NAMALWA (cell line): Measurements from ENCODE around the gene EBF3.

Experiments used
- DNase-seq: peaks from one replicate; pipeline ENCODE4 v3.0.0-alpha.2; 2015; ENCODE audit warnings: low spot score

EBF3 gene

DNA sequence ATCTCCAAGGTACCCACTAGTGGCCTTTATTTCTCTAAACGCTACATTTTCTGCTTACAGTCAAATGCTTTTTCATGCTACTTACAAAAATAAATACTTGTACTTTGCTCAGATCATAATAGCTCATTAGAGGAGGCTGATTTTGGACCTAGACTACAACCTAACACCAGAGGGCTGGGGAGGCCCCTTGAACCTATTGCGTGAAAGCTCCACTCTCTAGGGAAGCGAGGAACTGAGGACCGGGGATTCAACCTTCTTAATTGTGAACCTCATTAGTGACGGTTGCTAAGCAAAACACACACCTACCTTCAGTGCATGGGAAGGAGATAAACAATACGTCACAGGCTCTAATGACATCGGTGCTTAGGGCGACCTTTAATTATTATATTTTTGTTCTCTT lies 92.1 kb downstream of the EBF3 start:
- DNase-seq: no peak

DNA sequence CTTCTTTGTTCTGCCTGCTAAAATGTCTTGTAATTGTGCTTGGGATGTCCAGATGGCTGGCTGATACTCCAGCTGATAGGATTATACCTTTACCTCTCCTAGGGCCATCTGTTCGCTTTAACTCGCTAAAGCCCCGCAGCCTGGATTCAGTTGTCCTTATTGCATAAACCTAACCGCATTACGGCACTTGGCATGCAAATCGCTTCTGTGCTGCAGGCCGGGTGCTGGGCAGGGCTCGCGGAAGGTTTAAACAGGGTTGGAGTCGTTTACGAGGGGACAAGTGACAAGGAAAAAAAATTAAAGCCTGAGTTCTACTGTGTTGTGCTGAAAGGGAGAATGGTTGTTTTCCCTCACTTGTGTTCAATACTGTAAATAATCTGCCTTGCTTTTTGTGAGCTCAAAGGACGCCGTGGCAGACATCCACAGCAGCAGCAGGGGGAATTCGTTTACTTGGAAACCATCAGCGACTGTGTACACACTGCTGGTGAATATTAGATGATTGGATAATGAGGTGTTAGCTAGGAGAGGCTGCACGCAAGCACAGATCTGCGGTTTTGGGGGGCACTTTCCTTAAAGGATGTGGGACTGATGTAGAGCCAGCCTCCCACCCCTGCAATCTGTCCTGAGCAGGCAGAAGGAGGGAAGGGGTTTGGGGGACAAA lies 93.0 kb downstream of the EBF3 start:
- DNase-seq: no peak

DNA sequence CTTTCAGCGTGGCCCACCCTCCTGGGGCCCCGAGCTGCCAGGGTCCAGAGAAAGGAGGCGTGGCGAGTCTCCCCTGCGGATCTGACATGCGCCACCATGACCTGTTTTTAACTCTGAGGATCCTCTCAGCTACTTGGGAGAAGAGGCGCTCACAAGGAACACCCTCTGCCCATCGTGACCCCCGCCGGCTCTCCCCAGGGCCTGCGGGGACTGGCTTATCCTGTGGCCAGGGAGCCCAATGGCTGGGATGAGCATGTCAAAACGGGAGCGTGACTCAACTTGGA lies 93.7 kb downstream of the EBF3 start:
- no peak for DNase-seq

DNA sequence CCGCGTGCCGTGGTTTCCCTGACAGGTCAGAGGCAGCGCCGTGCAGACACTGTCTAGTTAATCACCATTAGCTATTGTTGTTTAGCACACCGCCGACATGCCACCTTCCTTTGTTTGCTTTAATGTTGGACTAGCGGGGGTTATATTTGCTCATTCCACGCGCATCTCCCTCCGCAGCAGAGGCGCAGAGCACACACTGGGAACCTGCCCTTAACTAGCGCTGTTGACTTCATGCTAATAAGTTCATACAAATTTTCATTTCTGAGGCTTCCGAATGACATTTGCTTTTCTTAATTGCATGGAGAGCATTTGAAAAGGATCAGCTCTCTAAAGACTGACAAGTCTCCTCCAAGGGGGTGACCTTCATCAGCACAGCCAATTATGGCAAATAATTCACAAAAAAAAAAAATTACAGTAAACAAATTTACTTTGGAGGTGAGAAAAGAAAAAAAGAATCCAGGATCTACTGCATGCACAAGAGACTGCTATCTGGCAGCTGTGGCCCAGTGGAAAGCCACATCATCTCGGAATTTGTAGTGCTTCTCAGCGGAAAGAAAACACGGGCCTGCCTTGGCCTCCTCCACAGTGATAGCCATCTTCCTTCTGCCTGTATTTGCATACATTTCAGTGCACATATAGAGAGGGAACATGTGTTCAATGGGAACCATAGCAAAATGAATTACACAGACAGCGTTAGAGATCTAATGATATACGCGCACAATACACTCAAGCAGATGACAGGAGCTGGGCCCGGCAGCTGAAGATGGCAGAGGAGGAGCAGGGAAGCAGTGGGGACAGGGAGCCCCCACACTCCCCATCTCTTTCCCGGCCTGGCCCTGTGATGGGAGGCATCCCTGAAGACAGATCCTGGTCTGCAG lies 94.2 kb downstream of the EBF3 start:
- DNase-seq: no peak

DNA sequence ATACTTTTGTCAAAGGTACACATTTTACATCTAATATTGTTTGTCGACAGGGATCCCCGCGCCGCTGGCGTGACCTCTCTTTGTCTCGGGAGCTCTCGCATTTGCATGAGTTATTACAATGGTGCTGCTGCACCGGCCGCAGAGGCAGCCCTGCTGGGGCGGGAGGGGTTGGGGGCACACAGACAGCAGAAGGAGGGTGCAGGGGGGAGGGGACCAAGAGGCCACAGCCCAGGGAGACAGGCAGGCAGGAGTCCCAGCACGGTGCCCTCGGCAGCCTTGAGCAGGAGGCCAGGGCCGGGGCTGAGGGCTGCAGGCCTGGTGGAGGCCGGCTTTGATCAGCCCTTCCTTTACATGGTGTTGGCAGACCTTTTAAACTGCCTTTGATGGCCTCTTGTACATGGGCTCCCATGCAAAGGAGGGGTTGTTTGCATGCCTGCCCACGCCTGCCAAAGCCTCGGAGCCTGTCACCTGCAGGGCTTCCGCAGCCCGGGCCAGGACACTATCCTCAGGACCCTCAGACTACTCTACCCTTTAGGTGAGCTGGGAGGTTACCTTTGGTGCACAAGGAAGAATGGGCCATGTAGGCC lies 95.5 kb downstream of the EBF3 start:
- DNase-seq: no peak

DNA sequence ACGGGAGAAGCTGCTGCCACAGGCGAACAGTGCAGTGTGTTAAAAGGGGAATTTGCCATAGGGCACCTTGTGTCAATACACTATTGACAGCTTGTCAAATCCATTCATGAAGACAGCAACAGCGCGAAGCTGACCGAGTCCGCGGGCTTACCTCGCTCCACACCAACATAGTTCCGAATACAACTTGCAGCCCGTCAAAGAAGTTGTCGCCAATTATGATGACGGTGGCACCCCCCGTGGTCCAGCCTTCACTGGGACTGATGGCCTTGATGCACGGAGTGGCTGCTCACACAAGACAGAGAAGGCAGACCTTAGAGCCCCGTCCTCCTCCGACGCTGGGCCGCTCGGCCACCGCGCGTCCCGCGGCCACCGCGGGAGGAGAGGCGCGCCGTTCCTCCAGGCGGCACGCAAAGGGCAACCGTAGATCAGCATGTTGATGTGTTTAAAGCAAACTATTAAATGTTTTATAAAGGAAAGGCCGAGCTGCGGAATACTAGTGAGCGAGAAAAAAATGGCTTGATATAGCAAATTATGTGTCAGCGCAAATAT lies 96.4 kb downstream of the EBF3 start:
- DNase-seq: no peak

DNA sequence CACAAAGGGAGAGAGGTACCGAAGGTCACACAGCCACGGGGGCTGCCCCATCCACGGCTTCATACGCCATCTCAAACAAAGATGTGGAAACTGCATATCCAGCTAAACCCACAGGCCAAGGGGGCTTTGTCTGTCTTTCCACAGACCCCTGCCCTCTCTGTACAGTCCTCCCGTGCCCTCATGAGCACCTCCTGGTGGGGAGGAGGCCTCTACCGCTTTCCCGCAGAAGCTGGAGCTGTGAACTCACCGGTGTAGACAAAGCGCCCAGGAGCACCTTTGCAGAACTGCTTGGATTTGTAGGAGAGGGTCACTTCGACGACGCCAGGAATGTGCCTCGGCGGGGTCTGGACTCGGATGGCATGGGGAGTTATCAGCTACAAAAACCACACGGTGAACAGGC lies 97.2 kb downstream of the EBF3 start:
- DNase-seq: no peak

DNA sequence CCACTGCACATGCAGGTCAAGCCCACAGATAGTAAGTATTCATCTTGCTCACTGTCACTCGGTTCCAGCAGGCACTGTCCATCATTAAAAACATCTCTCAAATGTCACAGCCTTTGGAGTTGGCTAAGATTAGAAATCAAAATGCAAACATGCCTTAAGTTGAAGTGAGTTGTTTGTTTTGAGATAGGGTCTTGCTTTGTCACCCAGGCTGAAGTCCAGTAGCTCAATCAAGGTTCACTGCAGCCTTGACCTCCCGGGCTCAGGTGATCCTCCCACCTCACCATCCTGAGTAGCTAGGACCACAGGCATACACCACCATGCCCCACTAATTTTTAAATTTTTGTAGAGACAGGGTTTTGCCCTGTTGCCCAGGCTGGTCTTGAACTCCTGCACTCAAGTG lies 98.1 kb downstream of the EBF3 start:
- DNase-seq: no peak

DNA sequence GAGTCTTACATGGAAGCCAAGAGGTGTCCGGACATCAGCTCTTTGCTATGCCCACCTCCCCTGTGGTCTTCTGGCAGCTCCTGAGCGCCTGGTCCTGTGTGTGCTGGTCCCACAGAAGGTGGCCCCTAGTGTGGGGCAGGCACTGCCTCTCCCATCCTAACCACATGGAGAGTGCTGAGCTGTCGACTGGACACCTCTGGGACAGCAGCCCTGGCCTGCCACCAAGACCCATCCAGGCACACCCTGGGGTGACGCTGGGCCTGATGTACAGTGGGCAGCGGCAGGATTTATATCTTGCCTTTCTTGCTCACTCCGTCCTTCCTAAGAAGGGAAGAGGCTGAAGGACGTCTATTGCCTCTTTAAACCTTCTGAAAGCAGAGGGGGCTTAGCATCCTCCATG lies 98.7 kb downstream of the EBF3 start:
- no peak for DNase-seq

DNA sequence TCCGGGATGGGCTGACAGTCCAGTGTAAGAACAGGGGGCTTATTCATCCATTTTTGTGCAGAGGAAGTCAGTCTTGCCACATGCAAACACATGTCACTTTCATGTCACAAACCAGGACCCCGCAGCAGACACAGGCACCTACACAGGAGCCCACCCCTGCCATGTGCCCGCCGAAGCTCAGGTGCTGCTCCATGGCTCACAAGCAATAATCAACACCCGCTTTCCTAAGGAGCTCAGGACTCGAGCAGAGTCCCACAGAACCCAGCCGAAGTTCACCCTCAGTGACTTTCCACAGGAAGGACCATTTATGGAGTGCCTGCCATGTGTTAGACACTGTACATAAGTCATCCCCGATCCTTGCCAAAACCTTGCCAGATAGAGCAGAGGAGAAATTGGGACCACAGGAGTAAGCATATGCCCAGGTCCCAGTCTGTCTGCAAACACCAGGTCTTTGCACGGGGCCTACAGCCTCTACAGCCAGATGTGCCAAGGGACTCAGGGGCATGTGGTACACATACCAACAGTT lies 99.4 kb downstream of the EBF3 start:
- DNase-seq: no peak

DNA sequence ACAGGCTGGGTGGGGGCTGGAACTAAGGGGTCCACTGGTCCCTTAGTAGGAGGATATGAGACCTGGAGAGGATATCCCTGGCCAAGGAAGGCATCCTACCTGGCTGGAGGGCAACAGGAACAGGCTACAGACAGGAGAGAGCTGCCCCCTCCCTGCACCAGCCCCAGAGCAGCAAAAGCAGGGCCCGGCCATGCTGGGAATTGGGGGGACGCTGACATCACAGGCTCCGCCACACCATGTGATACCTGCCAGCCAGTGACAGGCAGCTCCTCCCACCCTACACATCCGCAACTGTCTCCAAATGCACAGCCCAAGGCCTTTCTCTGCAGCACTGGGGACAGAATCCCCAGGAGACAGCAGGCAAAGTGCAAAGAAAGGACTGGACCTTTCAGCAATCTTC lies 100.0 kb downstream of the EBF3 start:
- no peak for DNase-seq

DNA sequence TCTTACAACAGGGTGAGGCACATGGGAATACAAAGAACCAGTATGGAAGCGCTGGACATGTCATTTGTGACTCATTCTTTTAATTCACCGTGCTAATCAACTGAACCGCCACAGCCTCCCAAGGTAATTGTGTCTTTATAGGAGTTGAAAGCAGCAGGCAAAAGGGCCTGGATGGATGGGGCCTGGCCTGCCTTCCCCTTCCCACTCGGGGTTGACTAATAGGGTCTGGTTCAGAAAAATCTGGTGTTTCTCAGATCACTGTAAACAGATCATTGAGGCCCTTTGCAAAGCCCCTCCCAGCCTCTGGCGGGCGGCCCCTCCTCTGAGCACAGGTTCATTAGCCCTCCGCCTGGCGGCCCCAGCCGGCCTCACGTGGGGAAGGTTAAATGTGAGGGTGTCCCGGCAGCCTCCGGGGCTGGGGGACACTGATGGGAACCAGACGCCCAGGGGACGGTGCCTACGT lies 100.8 kb downstream of the EBF3 start:
- DNase-seq: no peak

DNA sequence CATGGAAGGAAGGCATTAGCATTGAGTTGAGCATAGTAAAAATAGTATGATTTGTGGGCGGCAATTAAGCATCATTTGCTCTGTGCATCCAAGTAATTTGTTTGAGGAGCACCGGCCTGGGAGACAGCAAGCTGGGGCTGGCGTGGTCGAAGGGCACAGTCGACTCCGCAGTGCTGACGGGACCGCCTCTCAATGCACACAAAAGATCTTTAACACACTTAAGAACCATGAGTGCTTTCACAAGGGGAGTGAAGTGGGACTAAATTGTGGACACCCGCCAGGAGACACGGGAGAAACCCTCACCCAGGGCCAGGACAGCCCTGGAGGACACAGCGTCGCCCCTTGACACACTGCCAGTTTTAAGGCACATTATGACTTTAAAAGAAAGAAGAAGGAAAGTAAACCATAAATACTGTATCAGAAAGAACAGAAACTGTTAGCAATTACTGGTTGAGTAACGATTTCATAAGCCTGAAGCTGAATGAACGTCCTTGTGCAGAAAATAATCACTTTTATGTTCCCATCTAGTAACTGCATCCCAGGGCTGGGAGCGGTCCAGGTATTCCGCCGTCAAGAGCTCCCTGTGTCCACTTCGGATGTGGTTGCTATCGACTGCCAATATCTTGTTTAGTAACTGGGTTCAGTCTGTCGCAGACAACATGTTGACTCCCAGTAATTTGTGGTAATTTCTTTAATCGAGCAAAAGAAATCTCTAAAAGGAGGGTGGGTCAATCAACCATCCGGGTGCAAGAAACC lies 102.1 kb downstream of the EBF3 start:
- DNase-seq: no peak

DNA sequence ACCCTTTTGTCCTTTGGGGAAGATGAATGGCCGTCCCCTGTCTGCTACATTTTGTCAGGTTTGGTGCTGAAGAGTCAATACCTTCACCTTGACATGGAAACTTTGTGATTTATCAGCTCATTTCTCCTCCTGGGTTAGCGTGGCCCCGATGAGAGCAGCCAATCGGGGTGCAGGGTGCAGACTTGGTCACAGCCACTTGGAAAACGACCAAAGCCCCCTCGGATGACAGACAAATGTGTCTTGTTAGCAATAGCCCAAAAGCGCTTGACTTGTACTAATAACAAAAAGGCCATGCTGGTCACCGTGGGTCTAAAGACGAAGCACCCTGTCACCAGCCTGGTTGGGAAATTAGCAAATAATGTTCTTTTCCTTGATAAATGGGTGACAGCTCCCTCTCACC lies 103.7 kb downstream of the EBF3 start:
- no peak for DNase-seq

DNA sequence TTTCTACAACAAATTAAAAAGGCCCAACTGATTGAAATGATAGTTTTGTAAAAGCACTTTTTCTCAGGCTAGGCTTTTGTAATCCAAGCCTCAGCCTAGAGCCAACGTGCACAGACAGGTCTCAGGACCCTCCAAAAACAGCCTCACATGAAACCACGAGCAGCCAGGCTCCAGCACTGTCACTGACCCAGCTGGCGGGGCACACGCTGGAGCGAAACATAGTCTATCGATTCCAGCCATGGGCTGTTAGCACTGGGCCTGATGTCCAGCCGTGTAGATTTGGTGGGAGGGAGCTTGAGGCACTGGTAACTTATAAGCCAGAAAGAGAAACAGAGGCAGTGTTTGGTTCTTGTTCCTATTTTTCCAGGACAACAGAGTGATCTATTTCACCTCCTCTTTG lies 104.5 kb downstream of the EBF3 start:
- DNase-seq: no peak

DNA sequence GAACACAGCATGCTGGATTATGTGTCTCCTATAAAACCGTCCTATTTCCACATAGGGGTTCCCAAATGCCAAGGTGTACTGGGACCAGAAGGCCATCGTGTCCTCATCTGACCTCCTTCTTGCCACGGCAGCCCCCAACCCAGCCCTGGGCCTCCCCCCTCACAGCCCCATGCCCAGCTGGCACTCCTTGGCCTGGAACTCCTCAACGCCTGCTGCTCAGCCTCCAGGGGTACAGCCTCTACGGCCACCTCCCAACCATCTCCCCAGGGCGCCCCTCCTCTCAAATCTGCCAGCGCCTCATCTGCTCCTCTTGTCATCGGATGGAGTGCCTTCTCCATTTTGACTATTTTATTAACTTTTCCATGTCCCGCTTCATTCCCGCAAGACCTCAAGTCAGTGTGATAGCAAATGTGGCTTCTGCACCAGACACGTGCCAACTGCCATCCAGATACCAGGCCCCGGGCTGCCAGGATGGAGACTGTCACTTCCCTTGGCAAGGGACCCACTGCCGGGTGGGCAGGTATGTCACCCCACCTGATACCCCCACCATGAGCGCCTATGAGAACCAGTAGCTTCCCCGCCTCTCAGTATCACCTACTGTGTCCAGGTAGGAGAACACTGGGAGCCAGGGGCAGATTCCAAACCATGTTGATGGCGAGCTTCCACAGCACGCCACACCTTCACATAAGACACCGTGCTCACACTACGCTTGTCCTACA lies 106.7 kb downstream of the EBF3 start:
- no peak for DNase-seq

DNA sequence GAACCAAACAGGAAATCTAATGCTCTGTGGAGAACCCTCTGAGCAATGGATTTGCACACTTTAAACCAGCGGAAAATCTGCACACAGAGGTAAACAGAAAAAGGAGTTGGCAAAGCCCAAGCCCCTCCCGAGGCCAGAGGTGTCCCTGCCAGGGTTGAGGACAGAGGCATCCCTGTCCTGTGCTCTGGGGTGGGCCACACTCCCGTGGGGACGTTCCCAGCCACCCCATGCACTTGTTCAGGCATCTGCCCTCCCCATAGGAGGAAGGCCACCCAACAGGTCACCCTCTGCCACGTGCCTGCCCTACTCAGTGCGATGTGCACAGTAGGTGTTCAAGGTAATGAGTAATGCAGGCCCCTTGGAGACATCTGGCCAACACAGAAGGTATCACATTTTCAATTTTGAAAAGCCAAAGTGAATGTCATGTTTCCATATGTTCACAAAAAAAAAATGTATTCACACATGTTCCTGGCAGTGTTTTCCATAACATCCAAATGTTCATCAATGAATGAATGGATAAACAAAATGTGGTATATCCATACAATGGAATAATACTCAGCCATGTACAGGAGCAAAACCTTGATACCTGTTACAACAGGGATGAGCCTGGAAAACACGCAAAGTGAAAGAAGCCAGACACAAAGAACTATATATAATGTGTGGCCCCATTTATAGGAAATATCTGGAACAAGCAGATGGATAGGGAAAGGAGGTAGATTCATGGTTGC lies 108.1 kb downstream of the EBF3 start:
- DNase-seq: no peak

DNA sequence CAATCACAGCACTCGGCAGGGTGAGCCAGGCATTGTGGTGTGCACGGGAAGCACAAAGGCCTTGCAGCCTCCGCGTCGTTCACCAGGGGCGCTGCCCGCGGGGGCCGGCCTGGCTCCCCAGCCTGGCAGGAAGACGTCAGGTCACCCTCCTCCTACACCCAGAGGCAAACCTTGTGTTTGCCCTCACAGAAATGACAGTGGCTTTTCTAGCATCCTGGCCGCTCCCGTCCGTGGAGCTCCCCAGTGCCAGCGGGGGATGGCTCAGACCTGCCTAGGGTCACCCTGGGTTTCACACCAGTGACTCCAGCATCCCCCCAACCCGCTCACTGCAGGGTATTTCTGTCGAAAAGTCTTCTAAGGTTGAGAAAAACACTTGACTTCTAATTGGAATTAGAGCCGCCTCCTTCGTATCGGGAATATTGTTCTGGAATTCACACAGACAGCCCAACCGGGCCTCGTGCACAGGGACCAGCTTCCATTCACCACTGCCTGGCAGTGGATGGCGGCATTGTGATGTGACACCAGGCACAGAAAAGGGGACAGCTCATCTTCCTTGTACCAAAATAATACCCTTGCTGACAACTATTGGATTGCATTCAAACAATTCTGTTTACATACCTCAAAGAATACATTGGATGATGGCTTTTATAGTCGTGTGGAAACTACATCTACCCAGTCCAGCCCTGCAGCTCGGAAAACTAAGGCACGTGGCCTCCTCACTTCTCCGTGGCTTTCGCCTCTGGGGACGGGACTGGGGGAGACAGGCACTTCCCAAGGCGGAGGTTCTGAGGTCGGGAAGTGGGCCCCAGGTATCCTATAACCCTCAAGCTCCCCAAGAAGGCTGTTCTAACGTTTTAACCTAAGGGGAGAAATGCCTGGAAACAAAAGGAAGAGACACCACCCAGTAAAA lies 109.0 kb downstream of the EBF3 start:
- DNase-seq: no peak

DNA sequence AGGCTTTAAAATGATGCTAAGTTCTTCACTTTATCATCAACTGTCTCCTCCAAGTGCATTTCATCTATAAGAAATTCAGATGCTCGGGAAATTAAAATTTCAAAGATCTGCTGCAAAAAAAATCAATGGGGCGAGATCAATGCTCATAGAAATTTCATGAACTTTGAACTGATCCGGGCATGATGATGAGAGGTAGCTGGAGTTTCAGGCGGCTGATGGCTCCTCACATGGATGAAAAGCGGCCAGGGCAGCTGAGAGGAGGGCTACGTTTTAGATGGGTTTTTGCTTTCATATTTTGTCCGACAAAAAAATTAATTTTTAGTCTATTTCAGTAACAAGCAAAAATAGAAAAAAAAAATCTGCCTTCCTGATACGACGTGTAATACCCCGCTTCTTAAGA lies 109.9 kb downstream of the EBF3 start:
- DNase-seq: no peak

DNA sequence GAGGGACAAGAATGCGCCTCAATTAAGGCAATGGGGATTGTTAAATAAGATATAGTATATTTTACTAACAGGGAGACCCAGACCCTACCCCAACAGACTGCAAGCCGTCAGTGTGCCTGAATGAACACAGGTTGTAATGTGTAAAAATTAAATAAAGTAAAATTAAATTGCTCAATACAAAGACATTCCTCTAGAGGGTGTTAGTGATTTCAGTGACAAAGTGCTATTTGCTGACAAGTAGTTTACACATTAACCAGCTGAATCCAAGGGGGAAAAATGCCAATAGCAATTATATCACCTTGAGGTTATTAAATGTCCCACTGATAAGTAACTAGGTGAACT lies 110.5 kb downstream of the EBF3 start:
- DNase-seq: peak; percentile 29
